GM19043 (cell line): ENCODE measurements around the gene FBLN1.

Source experiments
- ATAC-seq: cut with Tn5 transposase; IDR thresholded peaks from one replicate; pipeline ENCODE4 v1.9.1; 2021; ENCODE audit warnings: low read depth; ENCODE audit not compliant: unreplicated experiment

Gene FBLN1

DNA sequence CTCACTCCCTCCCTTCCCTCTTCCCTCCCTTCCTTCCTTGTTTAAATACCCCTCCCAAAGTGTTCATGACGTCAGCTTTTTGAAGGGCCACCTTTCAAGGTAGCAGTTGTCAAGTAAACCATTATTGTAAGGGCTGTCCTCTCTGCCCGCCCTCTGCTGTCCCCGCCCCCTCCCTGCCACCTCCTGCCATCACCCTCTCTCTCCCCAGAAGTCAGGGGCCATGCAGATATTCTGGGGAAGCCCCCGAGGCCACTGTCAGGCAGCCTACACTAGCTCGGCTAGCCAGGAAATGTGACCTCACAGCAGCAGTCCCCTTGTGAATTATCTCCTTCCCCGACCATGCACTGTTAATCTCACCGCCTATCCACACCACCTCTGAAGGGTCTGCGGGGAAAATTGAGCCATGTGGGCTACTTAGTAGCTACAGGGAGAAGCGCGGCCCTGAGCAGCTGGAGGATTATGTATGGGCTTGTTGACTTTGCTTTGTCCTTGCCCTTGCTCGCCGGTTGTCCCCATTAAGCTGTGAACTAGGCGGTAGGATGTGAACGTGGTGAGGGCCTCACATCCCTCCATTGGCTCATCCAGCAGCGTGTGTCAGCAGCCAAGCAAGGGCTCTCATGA, 126.9 kb downstream of the FBLN1 start:
- ATAC-seq = no peak

- ATAC-seq = no peak
These were observed 127.8 kb downstream of the FBLN1 start for GRCh38 chr22:45630436-45630835.

DNA sequence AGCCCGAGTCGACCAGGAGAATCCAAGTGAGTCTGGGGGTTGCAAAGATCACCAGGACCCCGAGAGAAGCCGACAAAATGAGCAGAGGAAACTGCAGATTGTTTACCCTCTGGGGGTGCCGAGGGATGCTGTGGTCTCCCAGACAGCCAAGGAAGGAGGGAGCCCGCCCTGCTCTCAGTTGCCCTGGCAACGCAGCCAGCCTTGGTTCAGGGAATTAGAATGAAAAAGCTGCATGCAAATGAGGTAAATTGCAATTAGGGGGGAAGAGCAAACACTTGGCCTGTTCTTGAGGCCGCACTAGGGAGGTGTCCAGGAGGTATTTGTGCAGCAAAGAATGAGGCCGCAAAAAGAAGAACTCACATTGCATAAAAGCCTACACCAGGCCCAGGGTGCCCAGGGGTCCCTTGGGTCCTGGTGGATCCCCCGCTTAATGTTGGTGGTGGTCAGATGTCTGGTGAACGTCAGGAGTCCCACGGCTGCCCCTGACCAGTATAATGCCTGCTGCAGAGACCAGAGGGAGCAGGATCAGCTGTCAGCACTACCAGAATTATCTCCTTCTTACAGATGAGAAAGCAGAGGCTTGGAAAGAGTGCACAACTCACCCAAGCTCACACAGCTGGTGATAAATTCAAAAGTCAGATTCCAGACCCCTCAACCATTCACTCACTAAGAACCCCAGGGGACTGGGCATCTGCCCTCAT, 128.6 kb downstream of the FBLN1 start:
- ATAC-seq = no peak

DNA sequence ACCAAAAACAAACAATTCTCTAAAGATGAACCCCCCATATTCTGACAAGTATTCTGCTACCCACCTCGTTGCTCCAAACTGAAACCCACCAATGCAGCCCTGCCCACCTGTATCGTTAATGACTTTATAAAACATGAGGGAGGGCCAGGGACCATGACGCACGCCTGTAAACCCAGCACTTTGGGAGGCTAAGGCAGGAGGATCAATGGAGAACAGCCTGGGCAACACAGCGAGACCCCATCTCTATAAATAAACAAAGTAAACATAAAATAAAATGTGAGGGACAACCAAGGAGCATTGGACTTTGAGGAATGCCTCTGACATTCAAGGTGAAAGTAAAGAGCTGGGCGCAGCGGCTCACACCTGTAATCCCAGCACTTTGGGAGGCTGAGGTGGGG, 129.2 kb downstream of the FBLN1 start:
- no peak for ATAC-seq

- no peak for ATAC-seq
These were observed 130.3 kb downstream of the FBLN1 start for GRCh38 chr22:45632791-45633515.

GRCh38 chr22:45636683-45637082, 134.0 kb downstream of the FBLN1 start:
- ATAC-seq = no peak

DNA sequence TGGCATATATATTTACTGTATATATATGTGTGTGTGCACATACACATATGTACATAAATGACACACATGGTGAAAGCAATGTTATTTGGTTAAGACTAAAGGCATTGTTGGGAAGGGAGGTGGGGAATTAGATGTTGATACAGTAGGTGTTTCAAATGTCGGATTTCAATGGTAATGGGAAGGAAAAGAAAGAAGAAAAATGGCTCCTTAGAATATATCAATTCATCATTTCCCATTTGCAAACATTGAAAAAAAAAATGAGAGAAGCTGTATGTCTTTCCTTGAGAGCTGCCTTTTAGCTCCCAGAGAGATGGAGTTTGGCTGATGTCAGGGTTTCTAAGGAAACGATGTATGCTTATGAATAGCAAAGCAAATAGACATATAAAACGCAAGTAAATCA, 135.5 kb downstream of the FBLN1 start:
- ATAC-seq = no peak

GRCh38 chr22:45638834-45639746, 136.4 kb downstream of the FBLN1 start:
- no peak for ATAC-seq

- no peak for ATAC-seq
These were observed 137.0 kb downstream of the FBLN1 start for GRCh38 chr22:45639747-45640102.

GRCh38 chr22:45640291-45640940, 137.7 kb downstream of the FBLN1 start:
- ATAC-seq = no peak

DNA sequence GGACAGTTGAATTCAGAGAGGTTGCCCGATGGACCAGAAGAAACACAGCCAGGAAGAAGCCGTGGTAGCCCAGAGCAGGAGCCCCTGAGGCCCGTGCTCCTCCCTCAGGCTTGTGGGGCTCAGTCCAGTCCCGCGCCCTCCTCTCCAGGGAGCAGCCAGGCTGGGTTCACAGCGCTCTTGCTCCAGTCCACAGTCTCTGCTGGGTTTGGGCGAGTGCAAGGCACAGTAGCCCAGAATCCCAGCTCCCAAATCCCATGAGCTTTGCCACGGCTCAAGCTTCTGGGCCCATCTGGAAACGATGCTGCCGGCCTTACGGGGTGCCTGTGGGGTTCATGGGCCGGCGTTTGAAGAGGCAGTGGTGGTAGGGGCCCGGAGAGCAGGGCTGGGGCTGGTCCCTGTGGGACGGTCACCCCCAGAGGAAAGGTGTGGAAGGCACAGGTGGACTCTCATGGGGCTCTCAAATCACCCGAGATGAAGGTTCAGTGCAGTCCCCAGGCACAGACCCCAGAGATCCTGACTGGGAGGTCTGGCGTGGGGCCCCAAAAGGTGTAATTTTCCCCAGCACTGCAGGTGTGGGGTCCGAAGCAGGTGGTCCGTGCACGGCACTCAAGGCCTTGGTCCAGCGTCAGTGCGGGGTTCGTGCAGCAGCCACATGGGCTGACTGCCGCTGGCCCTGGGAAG, 138.4 kb downstream of the FBLN1 start:
- no peak for ATAC-seq

DNA sequence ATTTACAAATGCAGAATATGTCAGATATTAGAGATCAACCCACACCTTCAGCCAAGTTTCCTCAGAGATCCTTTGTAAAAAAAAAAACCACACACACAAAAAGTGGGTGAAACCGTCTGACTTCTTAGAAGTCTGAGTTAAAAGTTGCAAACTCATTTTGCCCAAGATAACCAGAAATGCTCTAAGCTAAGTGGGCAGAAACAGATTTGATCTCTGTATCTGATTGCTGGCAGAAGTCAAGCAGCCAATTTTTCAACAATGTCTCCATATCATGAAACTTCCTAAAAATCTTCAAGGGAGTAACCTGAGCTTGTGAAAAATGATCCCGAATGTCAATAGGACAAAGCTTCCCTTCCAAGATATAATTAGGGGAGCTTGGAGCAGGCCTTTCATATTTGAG, 140.3 kb downstream of the FBLN1 start:
- no peak for ATAC-seq

DNA sequence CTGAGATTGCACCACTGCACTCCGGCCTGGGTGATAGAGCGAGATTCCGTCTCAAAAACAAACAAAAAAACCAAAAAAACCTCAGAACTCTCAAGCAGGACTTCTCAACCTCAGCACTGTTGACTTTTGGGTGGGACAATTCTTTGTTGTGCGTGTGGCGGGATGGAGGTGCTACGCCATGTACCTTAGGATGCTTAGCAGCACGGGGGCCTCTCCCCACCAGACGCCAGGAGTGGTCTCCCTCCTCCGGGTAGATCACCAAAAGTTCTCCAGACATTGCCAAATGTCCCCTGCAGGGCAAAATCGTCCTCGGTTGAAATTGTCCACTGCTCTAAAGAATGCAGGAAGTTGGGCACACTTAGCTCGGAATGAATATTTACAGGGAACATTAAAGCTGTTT, 142.0 kb downstream of the FBLN1 start:
- no peak for ATAC-seq

DNA sequence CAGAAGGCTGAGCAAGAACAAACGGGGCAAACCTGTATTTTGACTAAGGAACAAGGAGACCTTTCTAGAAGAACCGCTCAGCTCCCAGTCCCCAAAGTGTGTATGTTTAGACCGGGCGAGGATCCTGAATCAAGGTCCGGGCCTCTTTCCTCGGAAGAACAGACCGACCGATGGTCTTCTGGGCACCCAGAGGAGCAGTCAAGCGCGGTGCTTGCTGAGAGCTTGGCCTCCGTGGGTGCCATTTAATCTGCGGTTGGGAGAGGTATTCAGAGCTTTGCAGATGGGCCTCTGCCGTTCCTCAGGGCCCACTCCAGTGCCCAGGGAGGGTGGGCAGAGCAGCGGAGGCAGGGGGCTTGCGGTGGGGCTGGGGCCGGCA, 142.5 kb downstream of the FBLN1 start:
- ATAC-seq = no peak

- no peak for ATAC-seq
These were observed 143.1 kb downstream of the FBLN1 start for GRCh38 chr22:45645526-45646414.

DNA sequence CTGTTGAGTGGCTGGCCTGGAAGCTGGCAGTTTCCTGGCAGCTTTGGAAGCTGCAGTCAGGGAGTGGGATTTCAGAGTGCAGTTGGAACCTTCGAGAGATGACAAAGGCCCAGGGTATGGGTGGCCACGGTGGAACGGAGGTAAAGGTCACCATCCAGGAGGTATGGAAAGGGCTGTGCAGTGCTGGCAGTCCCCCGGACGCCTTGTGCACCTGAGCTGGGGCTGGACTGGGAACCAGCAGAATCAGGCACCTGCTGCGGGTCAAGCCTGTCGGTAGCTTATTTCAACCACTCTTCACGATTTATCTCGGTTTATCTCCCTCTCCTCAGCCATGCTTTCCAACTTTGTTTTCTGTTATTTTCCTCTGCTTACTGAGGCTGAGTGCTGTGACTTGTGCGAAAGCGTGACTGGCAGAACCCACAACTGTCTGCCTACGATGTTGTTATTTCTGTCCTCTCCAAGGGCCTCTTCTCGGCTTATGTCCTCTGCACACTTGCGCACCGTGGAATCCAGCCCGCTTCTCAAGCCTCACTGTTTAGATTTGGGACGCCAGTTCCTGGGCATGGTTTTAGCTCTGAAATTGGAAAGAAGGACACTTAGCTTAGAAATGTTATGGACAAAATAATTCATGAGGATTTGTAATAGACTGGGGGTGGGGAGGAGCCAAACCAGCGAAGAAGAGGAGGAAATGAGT, 145.0 kb downstream of the FBLN1 start:
- ATAC-seq = no peak

DNA sequence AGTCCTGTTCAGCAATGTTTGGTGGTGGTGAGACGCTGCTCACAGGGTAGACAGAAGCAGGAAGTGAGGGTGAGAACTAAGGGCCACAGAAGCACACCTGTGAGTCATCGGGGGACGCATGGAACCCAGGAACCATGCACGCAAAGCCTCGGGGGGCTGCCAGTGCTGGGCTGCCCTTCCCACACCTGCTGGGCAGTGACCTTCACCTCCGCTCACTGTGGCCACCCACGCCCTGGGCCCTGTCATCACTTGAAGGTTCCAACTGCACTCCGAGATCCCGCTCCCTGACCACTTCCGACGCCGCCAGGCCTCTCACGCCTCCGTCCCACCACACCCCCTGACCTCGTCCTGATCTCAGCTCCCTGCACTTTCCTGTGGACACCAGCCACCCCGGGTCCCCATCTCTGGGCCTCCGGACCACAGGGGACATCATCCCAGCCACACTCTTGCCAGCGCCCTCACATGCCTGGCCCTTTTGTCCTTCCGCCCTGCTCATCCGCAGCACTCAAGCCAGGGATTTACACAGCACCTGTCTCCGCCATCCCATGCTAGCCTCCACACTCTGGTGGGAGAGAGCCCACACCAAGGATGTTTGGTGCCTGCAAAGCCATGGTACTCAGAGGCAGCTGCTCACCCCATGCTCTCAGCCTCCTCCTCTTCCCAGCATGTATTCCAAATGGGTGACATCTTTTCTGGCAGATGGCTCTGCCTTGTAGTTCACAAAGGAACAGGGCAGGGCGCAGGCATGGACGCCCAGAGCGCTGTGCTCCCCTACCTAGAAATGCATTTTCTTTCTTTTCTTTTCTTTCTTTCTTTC, 145.8 kb downstream of the FBLN1 start:
- ATAC-seq = no peak

- no peak for ATAC-seq
These were observed 147.1 kb downstream of the FBLN1 start for GRCh38 chr22:45649809-45650208.
